HCT116 (cell line): ENCODE data around the gene KCTD15. TPM values are rescaled to one million over a fixed set of nuclear protein-coding genes. Genes with fewer than 3 reads are reported as not detected.

ENCODE experiments used
- ATAC-seq: fragments of 200-7000 bp; cut with Tn5 transposase; 2 replicates; pipeline ENCODE4 v1.9.1; 2020; ENCODE audit warnings: mild to moderate bottlenecking, moderate library complexity
- BruUV-seq: library from RNA; stranded (reverse); fragments of 400-500 nt; replicated peaks from 2 replicates; lab custom pipeline; 2021; lab: Mats Ljungman, UMichigan
- CTCF ChIA-PET: fragments of 300-600 bp; sonication (Branson Sonifier 250); formaldehyde crosslinking; loops from one replicate; lab custom pipeline; 2021; ENCODE audit warnings: antibody characterized with exemption; lab: Charles Lee
- POLR2A ChIA-PET: fragments of 300-600, 350-600 bp; sonication (Branson Sonifier 250); formaldehyde crosslinking; loops from one replicate; lab custom pipeline; 2021; ENCODE audit warnings: antibody characterized with exemption; lab: Charles Lee
- RAD21 ChIA-PET, 2 experiments: fragments of 300-600 bp; sonication (Branson Sonifier 250); formaldehyde crosslinking; loops; one replicate each; lab custom pipeline; 2023; ENCODE audit warnings: low total read pairs in 2 of 2; ENCODE audit not compliant: uncharacterized antibody in 2 of 2, unreplicated experiment in 2 of 2, low non-redundant PET in 1 of 2; lab: Charles Lee
- DNase-seq: peaks from one replicate; pipeline ENCODE4 v3.0.0-alpha.2; 2010; ENCODE audit warnings: low read depth, low spot score
- H2AFZ ChIP-seq: fragments of 200-600 bp; shearing (Covaris generic), sonication (generic); 2 replicates; pipeline ENCODE4 v1.6.1; 2017; ENCODE audit warnings: low read depth, mixed run types, mixed read lengths, antibody characterized with exemption, low read length; ENCODE audit not compliant: poor library complexity, severe bottlenecking
- H3K27ac ChIP-seq: 2 replicates; pipeline ENCODE4 v1.5.1; 2012; ENCODE audit warnings: low read depth, low read length
- H3K27me3 ChIP-seq: fragments of 200-600 bp; sonication (generic); 2 replicates; pipeline ENCODE4 v1.6.1; 2016; ENCODE audit warnings: mixed run types, low read length, mixed read lengths; ENCODE audit not compliant: insufficient read depth
- H3K36me3 ChIP-seq, 2 experiments: fragments of 200-500 bp in 1 of 2; fragments of 200-600 bp in 1 of 2; sonication (Bioruptor generic) in 1 of 2; sonication (generic) in 1 of 2; 2 replicates each; pipeline versions ENCODE4 v1.5.1 to v1.6.1; 2014 to 2016; ENCODE audit warnings: low read length in 2 of 2, inconsistent platforms in 1 of 2, mixed read lengths in 1 of 2, mixed run types in 1 of 2; ENCODE audit not compliant: insufficient read depth in 2 of 2, control insufficient read depth in 1 of 2
- H3K4me1 ChIP-seq, 2 experiments: fragments of 200-600 bp in 1 of 2; sonication (generic) in 1 of 2; 2 replicates each; pipeline versions ENCODE4 v1.5.1 to v1.6.1; 2012 to 2017; ENCODE audit warnings: low read length in 2 of 2, inconsistent platforms in 1 of 2, mild to moderate bottlenecking in 1 of 2, mixed read lengths in 1 of 2, mixed run types in 1 of 2, moderate library complexity in 1 of 2; ENCODE audit not compliant: insufficient read depth in 2 of 2, control insufficient read depth in 1 of 2
- H3K4me2 ChIP-seq: fragments of 200-600 bp; sonication (generic); 2 replicates; pipeline ENCODE4 v1.6.1; 2017; ENCODE audit warnings: mixed run types, low read length, mixed read lengths
- H3K4me3 ChIP-seq, 2 experiments: fragments of 200-600 bp in 1 of 2; sonication (generic) in 1 of 2; replicated peaks in 1 of 2; 2 replicates each; pipeline ENCODE4 v1.5.1; 2011 to 2016; ENCODE audit warnings: low read length in 2 of 2, control low read depth in 1 of 2, low read depth in 1 of 2, mild to moderate bottlenecking in 1 of 2, mixed read lengths in 1 of 2, mixed run types in 1 of 2
- H3K79me2 ChIP-seq: fragments of 200-600 bp; sonication (generic); 2 replicates; pipeline ENCODE4 v1.6.1; 2017; ENCODE audit warnings: mild to moderate bottlenecking, mixed run types, low read length, moderate library complexity, mixed read lengths; ENCODE audit not compliant: insufficient read depth
- H3K9ac ChIP-seq: fragments of 200-600 bp; sonication (generic); 2 replicates; pipeline ENCODE4 v1.6.1; 2016; ENCODE audit warnings: low read length, mixed read lengths
- H3K9me2 ChIP-seq: fragments of 200-600 bp; sonication (generic), shearing (Covaris generic); 2 replicates; pipeline ENCODE4 v1.6.1; 2017; ENCODE audit warnings: mixed run types, mild to moderate bottlenecking, moderate library complexity; ENCODE audit not compliant: insufficient read depth
- H3K9me3 ChIP-seq, 2 experiments: fragments of 200-500 bp in 1 of 2; fragments of 200-600 bp in 1 of 2; sonication (Bioruptor generic) in 1 of 2; sonication (generic) in 1 of 2; 2 replicates each; pipeline ENCODE4 v1.6.1; 2014 to 2017; ENCODE audit warnings: low read length in 2 of 2, mixed read lengths in 2 of 2, inconsistent platforms in 1 of 2, low read depth in 1 of 2, mild to moderate bottlenecking in 1 of 2, mixed run types in 1 of 2, moderate library complexity in 1 of 2; ENCODE audit not compliant: control insufficient read depth in 1 of 2, insufficient read depth in 1 of 2
- H4K20me1 ChIP-seq: fragments of 200-600 bp; sonication (generic), shearing (Covaris generic); 2 replicates; pipeline ENCODE4 v1.6.1; 2017; ENCODE audit warnings: mixed run types, mild to moderate bottlenecking, moderate library complexity; ENCODE audit not compliant: insufficient read depth
- CBX3 ChIP-seq: IDR thresholded peaks from 2 replicates; pipeline ENCODE4 v1.6.1; 2012; ENCODE audit warnings: low read depth
- EGR1 ChIP-seq: IDR thresholded peaks from 2 replicates; pipeline ENCODE4 v1.6.1; 2012; ENCODE audit warnings: low read depth
- ELF1 ChIP-seq: IDR thresholded peaks from 2 replicates; pipeline ENCODE4 v1.6.1; 2012; ENCODE audit warnings: low read depth, borderline replicate concordance
- FOSL1 ChIP-seq: IDR thresholded peaks from 2 replicates; pipeline ENCODE4 v1.6.1; 2012; ENCODE audit warnings: low read depth
- JUND ChIP-seq: IDR thresholded peaks from 2 replicates; pipeline ENCODE4 v1.6.1; 2012
- POLR2A ChIP-seq: IDR thresholded peaks from 2 replicates; pipeline ENCODE4 v1.7.0; 2011; ENCODE audit warnings: borderline replicate concordance; ENCODE audit not compliant: insufficient read depth, insufficient read length; ENCODE audit errors: extremely low read depth
- POLR2AphosphoS5 ChIP-seq: IDR thresholded peaks from 2 replicates; pipeline ENCODE4 v1.6.1; 2011; ENCODE audit warnings: mild to moderate bottlenecking, low read depth, low read length, moderate library complexity
- RAD21 ChIP-seq: IDR thresholded peaks from 2 replicates; pipeline ENCODE4 v1.6.1; 2012; ENCODE audit warnings: low read depth, mild to moderate bottlenecking
- SP1 ChIP-seq: IDR thresholded peaks from 2 replicates; pipeline ENCODE4 v1.6.1; 2012; ENCODE audit warnings: low read depth
- SRF ChIP-seq: IDR thresholded peaks from 2 replicates; pipeline ENCODE4 v1.6.1; 2012; ENCODE audit warnings: low read depth
- intact Hi-C: fragments of 100-400 bp; cut with micrococcal nuclease; formaldehyde crosslinking; loops from 2 replicates; pipeline ENCODE4 v1.10.0; 2022
- total RNA-seq: library from RNA; stranded (reverse); gene quantifications from one replicate; pipeline ENCODE4 v1.2.1, GENCODE V29; 2021; ENCODE audit not compliant: unreplicated experiment
- TF ChIP-seq, protein P1 (sequence below): IDR thresholded peaks from 2 replicates; pipeline ENCODE4 v1.6.1; 2011; ENCODE audit warnings: mild to moderate bottlenecking, low read length, moderate library complexity; ENCODE audit not compliant: insufficient replicate concordance; ENCODE audit errors: extremely low read depth
- TF ChIP-seq, protein P2 (sequence below): IDR thresholded peaks from 2 replicates; pipeline ENCODE4 v1.6.1; 2012
- TF ChIP-seq, protein P3 (sequence below): IDR thresholded peaks from 2 replicates; pipeline ENCODE4 v1.6.1; 2012
- TF ChIP-seq, protein P4 (sequence below), 3 experiments: fragments of 200-600 bp in 1 of 3; sonication (generic) in 1 of 3; IDR thresholded peaks in 2 of 3; conservative IDR thresholded peaks in 1 of 3; 2 replicates each; pipeline ENCODE4 v1.5.1; 2012 to 2017; ENCODE audit warnings: low read depth in 2 of 3, low read length in 2 of 3, antibody characterized with exemption in 1 of 3, borderline replicate concordance in 1 of 3, control low read depth in 1 of 3, mild to moderate bottlenecking in 1 of 3, mixed read lengths in 1 of 3, mixed run types in 1 of 3, moderate library complexity in 1 of 3; ENCODE audit not compliant: insufficient read depth in 1 of 3

KCTD15 gene
- total RNA-seq, 1 experiment from 2014 or later, result 29.2 TPM

DNA sequence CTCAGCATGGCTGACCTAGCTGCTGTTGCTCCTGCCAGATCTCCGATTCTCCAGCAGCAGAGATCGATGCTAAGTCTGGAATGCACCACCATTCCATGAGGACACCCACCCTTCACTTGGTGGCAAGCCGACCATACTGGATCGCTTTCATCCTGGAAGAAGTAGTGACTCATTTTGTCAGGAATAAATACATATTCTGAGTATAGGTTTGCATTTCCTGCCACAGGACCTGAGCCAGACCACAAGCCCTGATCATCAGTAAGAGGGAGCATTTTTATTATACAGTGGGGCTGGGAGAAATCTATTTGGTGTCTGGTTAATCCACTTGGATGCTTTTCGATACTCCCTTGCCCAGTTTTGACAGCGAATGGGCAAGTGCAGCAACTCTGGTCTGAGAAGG lies 10.9 kb upstream of the KCTD15 start:
- ChIA-PET POLR2A (no interaction called here), CTCF (interaction anchor here (1.0 kb wide), 1 partner anchor 8 kb away, joined by 3 read pairs; no protein-coding TSS in a partner anchor), RAD21 (no interaction called here)
- no peaks in the 10 kb centered on the region for H4K20me1 ChIP-seq
- no peak overlapping the region for H3K9ac ChIP-seq
- intact Hi-C loops, result no loop called here
- H3K4me3 ChIP-seq, result no peak overlapping the region
- ATAC-seq, result no peak
- no peaks in the 10 kb centered on the region for H3K36me3 ChIP-seq
- H3K4me2 ChIP-seq, result no peak overlapping the region
- H3K9me3 ChIP-seq, result no peaks in the 10 kb centered on the region
- no TSS peak for BruUV-seq
- no peaks in the 10 kb centered on the region for H3K4me1 ChIP-seq
- DNase-seq, result no peak
- no peaks in the 10 kb centered on the region for H3K27me3 ChIP-seq
- H3K27ac ChIP-seq, result no peak overlapping the region
- no peaks in the 10 kb centered on the region for H3K79me2 ChIP-seq
- TF ChIP-seq POLR2AphosphoS5 (no peak), SRF (no peak), CBX3 (no peak), EGR1 (no peak), FOSL1 (no peak), POLR2A (no peak), SP1 (no peak), ELF1 (no peak), RAD21 (no peak), JUND (no peak)
- TF ChIP-seq, protein P1, sequence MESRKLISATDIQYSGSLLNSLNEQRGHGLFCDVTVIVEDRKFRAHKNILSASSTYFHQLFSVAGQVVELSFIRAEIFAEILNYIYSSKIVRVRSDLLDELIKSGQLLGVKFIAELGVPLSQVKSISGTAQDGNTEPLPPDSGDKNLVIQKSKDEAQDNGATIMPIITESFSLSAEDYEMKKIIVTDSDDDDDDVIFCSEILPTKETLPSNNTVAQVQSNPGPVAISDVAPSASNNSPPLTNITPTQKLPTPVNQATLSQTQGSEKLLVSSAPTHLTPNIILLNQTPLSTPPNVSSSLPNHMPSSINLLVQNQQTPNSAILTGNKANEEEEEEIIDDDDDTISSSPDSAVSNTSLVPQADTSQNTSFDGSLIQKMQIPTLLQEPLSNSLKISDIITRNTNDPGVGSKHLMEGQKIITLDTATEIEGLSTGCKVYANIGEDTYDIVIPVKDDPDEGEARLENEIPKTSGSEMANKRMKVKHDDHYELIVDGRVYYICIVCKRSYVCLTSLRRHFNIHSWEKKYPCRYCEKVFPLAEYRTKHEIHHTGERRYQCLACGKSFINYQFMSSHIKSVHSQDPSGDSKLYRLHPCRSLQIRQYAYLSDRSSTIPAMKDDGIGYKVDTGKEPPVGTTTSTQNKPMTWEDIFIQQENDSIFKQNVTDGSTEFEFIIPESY, result no peak
- TF ChIP-seq, protein P2, sequence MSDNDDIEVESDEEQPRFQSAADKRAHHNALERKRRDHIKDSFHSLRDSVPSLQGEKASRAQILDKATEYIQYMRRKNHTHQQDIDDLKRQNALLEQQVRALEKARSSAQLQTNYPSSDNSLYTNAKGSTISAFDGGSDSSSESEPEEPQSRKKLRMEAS, result no peak
- TF ChIP-seq, protein P3, sequence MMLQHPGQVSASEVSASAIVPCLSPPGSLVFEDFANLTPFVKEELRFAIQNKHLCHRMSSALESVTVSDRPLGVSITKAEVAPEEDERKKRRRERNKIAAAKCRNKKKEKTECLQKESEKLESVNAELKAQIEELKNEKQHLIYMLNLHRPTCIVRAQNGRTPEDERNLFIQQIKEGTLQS, result no peak
- TF ChIP-seq, protein P4, sequence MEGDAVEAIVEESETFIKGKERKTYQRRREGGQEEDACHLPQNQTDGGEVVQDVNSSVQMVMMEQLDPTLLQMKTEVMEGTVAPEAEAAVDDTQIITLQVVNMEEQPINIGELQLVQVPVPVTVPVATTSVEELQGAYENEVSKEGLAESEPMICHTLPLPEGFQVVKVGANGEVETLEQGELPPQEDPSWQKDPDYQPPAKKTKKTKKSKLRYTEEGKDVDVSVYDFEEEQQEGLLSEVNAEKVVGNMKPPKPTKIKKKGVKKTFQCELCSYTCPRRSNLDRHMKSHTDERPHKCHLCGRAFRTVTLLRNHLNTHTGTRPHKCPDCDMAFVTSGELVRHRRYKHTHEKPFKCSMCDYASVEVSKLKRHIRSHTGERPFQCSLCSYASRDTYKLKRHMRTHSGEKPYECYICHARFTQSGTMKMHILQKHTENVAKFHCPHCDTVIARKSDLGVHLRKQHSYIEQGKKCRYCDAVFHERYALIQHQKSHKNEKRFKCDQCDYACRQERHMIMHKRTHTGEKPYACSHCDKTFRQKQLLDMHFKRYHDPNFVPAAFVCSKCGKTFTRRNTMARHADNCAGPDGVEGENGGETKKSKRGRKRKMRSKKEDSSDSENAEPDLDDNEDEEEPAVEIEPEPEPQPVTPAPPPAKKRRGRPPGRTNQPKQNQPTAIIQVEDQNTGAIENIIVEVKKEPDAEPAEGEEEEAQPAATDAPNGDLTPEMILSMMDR (IDR thresholded peaks at IDR 0.05 in 2 of 3, conservative IDR thresholded peaks at IDR 0.05 in 1 of 3; ENCODE audit: borderline replicate concordance in 1 of 3, insufficient read depth in 1 of 3, low read depth in 2 of 3, low read length in 2 of 3), result no peak
- no peaks in the 10 kb centered on the region for H3K9me2 ChIP-seq
- no peak overlapping the region for H2AFZ ChIP-seq
